Calu3 (cell line): Measurements from ENCODE around the gene ZDHHC16. TPM values are rescaled to one million over a fixed set of nuclear protein-coding genes. Genes with fewer than 3 reads are reported as not detected.

ENCODE experiments used
- BruUV-seq: library from RNA; stranded (reverse); fragments of 400-500 nt; replicated peaks from 2 replicates; lab custom pipeline; 2021; lab: Mats Ljungman, UMichigan
- CTCF ChIA-PET: fragments of 300-600 bp; sonication (Branson Sonifier 250); formaldehyde crosslinking; loops from one replicate; lab custom pipeline; 2022; ENCODE audit warnings: antibody characterized with exemption; lab: Charles Lee
- DNase-seq: peaks from one replicate; pipeline ENCODE4 v3.0.0; 2022
- H3K27ac Mint-ChIP-seq: one replicate; pipeline ENCODE4 v1.8.0; 2022; ENCODE audit warnings: mixed read lengths; ENCODE audit not compliant: unreplicated experiment
- H3K27me3 Mint-ChIP-seq: one replicate; pipeline ENCODE4 v1.8.0; 2022; ENCODE audit warnings: mixed read lengths; ENCODE audit not compliant: unreplicated experiment
- H3K36me3 Mint-ChIP-seq: one replicate; pipeline ENCODE4 v1.8.0; 2022; ENCODE audit warnings: mild to moderate bottlenecking, moderate library complexity, mixed read lengths; ENCODE audit not compliant: insufficient read depth, unreplicated experiment
- H3K4me1 Mint-ChIP-seq: one replicate; pipeline ENCODE4 v1.8.0; 2022; ENCODE audit warnings: mild to moderate bottlenecking, low read depth, mixed read lengths; ENCODE audit not compliant: unreplicated experiment
- H3K4me3 Mint-ChIP-seq: one replicate; pipeline ENCODE4 v1.8.0; 2022; ENCODE audit warnings: mild to moderate bottlenecking, low read depth, moderate library complexity, mixed read lengths; ENCODE audit not compliant: unreplicated experiment
- H3K9me3 Mint-ChIP-seq: one replicate; pipeline ENCODE4 v1.8.0; 2022; ENCODE audit warnings: low read depth, mixed read lengths; ENCODE audit not compliant: unreplicated experiment
- CTCF ChIP-seq: fragments of 200-600 bp; IDR thresholded peaks from one replicate; pipeline ENCODE4 v1.8.0; 2022; ENCODE audit warnings: antibody characterized with exemption; ENCODE audit not compliant: unreplicated experiment
- intact Hi-C: fragments of 100-400 bp; cut with micrococcal nuclease; formaldehyde crosslinking; loops from one replicate; pipeline ENCODE4 v1.10.0; 2022; ENCODE audit not compliant: unreplicated experiment
- total RNA-seq: library from RNA; stranded (reverse); gene quantifications from 2 replicates; pipeline ENCODE4 v1.2.3, GENCODE V29; 2022

ZDHHC16 gene
- total RNA-seq, 1 experiment from 2014 or later: 27.7 TPM

- Mint-ChIP-seq H3K9me3 (no peaks in the 10 kb centered on the region), H3K27me3 (no peaks in the 10 kb centered on the region), H3K36me3 (peaks cover 45% of the 10 kb centered on the region), H3K4me1 (no peaks in the 10 kb centered on the region), H3K4me3 (peak overlapping the region; percentile 86), H3K27ac (no peak overlapping the region)
- no peak for TF ChIP-seq CTCF
- BruUV-seq: TSS peak; percentile 51
- peak; percentile 19 for DNase-seq
- intact Hi-C loops: loop anchor here (2.0 kb wide), 1 partner anchor 21 kb away; no protein-coding TSS in a partner anchor
- CTCF ChIA-PET: interaction anchor here (0.6 to 1.8 kb wide), 2 partner anchors 26 to 64 kb away, joined by 3 to 6 read pairs; partner anchors contain the start of gene RRP12
Measured at GRCh38 chr10:97427571-97428179, 18.3 kb upstream of the ZDHHC16 start.

GRCh38 chr10:97428572-97428981, 17.4 kb upstream of the ZDHHC16 start:
- Mint-ChIP-seq H3K4me3 (peak overlapping the region; percentile 86), H3K4me1 (no peaks in the 10 kb centered on the region)
- BruUV-seq: no TSS peak

GRCh38 chr10:97434055-97434454, 11.9 kb upstream of the ZDHHC16 start:
- TF ChIP-seq CTCF: no peak
- H3K27me3 Mint-ChIP-seq: no peaks in the 10 kb centered on the region
- no peak overlapping the region for H3K4me3 Mint-ChIP-seq
- intact Hi-C loops: no loop called here
- CTCF ChIA-PET: no interaction called here
- no peaks in the 10 kb centered on the region for H3K4me1 Mint-ChIP-seq
- H3K27ac Mint-ChIP-seq: no peak overlapping the region
- H3K36me3 Mint-ChIP-seq: peaks cover 34% of the 10 kb centered on the region
- no TSS peak for BruUV-seq
- DNase-seq: no peak
- H3K9me3 Mint-ChIP-seq: no peaks in the 10 kb centered on the region

More at GRCh38 chr10:97428572-97428981, 17.4 kb upstream of the ZDHHC16 start:
- H3K36me3 Mint-ChIP-seq: peaks cover 48% of the 10 kb centered on the region
- DNase-seq: no peak
- no peaks in the 10 kb centered on the region for H3K27me3 Mint-ChIP-seq
- CTCF ChIA-PET: no interaction called here
- TF ChIP-seq CTCF: no peak
- H3K27ac Mint-ChIP-seq: no peak overlapping the region
- intact Hi-C loops: no loop called here
- no peaks in the 10 kb centered on the region for H3K9me3 Mint-ChIP-seq

GRCh38 chr10:97434557-97434956, 11.4 kb upstream of the ZDHHC16 start:
- Mint-ChIP-seq H3K27ac (no peak overlapping the region), H3K9me3 (no peaks in the 10 kb centered on the region), H3K4me3 (no peak overlapping the region), H3K27me3 (no peaks in the 10 kb centered on the region), H3K4me1 (no peaks in the 10 kb centered on the region), H3K36me3 (peaks cover 31% of the 10 kb centered on the region)
- no peak for TF ChIP-seq CTCF
- no peak for DNase-seq
- BruUV-seq: no TSS peak
- CTCF ChIA-PET: no interaction called here
- intact Hi-C loops: no loop called here
